GM19193 (cell line): ENCODE results near the gene MKI67.

Experiments used
- POLR2A ChIP-seq: IDR thresholded peaks from 4 replicates; pipeline ENCODE4 v1.6.1; 2011; ENCODE audit not compliant: insufficient read depth, insufficient read length; ENCODE audit errors: extremely low read depth

The MKI67 gene

DNA sequence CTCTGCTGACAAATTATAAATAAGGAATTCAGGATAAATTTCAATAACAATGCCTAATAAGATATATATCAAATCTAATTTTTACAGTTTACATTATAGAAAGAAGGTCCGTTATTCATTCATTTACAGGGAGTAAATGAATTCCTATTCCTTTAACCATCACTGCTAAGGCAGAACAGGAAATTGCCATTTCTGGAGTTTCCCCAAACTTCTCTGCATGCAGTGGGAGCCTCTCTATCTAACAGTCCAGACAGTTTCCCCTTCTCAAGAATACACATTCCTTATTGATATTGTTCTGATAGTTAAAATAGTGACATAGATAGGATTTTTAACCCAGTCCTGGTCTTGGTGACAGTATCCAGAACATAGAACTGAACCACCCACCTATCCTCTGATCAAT, 24.3 kb downstream of the MKI67 start:
- TF ChIP-seq POLR2A = no peak

- no peak for TF ChIP-seq POLR2A
Measured at GRCh38 chr10:128099901-128100300, 26.3 kb downstream of the MKI67 start.

DNA sequence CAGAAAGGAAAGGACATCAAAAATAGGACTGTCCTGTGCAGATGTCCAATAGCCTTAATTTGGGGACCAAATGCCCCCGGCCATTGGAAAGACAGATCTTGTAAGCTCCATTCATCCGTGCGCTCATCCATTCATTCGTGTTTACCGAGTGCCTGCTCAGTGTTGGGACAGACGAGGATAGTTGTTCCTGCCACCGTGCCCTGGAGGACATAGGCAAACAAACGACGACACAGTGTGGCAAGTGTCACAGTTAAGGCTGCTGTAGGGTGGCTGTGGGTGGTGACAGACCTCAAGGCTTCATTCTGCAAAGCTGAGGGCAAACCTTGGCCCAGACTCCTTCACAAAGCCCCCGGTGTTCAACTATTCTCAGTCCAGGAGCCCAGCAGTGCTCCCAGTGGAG, 27.6 kb downstream of the MKI67 start:
- no peak for TF ChIP-seq POLR2A

DNA sequence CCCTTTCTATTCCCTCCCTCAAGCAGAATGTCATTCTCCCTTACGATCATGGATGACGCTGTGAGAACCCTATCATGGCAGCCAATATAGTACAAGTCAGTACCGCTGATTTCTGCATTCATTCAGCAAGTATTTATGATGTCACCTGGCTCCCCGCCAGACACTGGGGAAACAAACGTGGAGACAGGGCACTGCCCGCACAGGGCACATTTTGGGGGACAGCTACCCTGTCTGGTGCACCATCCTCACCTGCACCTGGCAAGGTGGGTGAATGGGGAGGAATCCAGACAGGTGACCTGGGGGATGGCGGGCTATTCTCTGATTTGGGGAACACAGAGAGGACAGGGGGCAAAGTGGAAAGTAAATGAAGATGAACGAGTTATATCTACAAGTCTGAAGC, 28.4 kb downstream of the MKI67 start:
- no peak for TF ChIP-seq POLR2A

- TF ChIP-seq POLR2A = no peak
Measured at GRCh38 chr10:128096486-128097199, 29.6 kb downstream of the MKI67 start.

GRCh38 chr10:128095753-128096469, 30.3 kb downstream of the MKI67 start:
- no peak for TF ChIP-seq POLR2A

DNA sequence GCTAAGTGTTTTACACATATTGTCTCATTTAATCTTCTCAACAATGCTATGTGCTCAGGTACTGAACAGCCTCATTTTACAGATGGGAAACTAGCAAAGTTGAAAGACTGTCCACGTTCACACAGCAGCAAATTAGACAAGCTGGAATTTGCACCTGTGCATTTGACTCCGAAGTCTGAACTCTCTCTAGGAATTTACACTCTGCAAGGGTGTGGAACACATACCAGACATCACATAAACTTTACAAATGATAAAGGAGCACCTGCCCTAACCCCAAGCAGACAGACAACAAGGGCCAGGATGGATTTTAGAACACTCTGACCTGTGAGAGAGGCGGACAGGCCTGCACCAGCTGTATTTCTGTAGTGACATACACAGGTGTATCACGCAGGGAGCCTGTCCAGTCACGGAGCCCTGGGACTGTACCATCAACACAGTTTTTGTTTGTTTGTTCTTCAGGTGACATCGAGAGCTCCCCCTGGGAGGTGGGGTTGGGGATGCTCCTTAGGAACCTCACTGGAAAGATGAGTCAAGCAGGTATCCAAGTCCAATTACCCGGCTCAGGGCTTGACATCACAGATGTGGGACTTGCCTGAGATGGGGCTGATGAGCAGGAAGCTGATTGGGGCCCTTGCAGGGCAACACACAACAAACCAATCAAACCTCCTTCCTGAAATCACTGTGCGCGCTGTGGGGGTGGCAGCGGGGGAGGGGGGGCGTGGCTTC, 31.0 kb downstream of the MKI67 start:
- TF ChIP-seq POLR2A = no peak

GRCh38 chr10:128092454-128092853, 33.8 kb downstream of the MKI67 start:
- no peak for TF ChIP-seq POLR2A

- TF ChIP-seq POLR2A = no peak
Measured at GRCh38 chr10:128091636-128092210, 34.5 kb downstream of the MKI67 start.

DNA sequence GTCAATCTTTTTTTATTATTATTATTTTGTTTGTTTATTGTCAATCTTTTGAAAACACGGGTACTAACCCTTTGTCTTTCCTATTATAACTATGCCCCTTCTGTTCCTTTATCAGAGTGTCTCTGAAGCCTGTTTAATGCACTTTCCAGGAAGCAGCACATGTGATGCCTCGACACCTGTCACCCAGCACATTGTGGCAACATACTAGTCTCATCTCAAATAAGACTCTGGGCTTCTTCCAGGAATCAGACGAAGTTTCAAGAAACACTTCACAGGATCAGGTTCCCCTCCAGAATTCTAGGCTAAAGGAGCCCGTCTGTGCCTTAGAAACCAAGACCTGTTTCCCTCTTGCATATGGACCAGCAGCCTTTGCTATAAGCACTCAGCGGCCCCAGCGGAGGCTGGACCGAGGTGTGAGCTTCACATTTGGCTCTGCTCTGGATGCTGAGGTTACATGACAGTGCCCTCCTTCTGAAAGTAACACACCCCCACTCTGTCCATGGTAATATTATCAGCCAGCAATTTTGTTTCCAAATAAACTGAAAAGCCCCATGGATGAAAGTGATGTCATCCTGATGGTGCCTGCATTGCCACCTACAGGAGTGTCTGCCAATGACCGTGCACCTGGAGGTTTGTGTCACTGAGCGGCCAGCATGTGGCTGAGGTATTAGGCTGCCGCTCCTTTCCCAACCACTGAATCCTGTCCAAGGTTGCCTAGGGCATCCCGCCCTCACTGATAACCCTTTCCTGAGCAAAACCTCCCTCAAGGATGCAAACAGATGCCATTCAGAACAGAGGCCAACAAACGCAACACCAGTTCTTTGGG, 38.1 kb downstream of the MKI67 start:
- TF ChIP-seq POLR2A = no peak

DNA sequence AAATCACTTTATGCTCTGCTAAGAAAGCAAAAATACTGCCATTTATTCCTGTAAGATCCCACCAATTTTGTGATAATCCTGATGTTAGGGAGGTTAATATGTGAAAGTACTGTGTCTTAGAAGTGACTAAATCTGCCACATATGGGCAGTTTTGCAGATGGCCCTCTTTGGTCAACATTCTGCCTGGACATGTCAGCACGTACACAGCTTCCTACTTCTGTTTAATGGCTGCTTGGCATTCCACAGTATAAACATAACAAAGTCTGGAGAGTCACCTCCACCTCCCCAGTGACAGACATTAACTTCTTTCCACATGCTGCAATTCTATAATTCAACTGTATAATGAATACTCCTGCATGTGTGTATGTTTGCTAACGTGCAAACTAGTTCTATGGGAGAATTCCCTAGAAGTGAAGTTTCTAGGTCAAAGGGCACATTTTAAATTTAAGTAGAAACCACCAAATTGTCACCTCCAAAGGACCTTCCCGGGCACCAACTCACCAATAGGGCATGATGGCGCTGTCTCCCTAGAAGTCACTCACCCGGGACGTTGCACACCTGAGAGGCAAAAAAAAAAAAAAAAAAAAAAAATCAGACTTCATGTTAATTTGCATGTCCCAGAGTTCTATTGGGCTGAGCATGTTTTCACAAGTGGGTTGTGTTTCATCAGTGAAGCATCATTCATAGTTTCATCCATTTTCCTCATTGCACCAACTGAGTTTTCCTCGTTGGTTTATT, 38.9 kb downstream of the MKI67 start:
- no peak for TF ChIP-seq POLR2A

DNA sequence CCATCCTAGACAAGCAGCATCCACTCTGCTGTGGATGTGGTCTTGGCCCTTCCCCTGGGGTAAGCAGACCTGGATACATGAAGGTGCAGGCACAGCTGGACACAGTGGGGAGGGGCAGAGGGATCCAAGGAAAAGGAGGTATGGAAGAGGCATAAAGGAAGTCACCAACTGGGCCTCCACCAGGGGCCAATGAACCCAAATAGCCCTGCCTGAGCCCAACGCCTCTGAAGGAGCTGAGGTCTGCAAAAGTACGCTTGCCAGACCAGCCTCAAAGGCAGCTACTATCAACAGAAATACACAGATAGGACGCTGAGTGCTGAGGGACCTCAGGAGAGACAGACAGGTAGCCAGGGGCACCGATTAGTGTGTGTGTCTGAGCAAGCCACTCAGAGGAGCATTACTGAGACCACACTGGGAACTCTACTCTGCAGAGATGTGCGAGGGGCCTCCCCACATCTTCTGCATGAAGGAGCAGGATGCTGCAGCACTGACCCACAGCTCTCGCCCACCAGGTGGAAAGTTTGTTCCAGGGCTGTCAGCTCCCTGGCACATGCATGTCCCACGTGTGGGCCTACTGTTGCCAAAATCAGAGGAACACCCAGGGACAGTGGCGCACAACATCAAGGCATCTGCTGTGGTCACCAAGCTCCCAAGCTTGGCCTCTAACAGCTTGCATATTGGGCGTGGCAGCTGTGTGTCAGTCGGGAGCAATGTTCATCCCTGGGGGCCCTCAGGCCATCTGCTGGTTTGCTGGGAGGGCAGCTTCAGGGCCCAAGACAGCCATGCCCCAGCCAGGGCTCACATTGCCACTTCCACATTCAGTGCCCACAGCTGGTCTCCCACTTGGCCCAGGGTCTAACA, 40.0 kb downstream of the MKI67 start:
- no peak for TF ChIP-seq POLR2A

DNA sequence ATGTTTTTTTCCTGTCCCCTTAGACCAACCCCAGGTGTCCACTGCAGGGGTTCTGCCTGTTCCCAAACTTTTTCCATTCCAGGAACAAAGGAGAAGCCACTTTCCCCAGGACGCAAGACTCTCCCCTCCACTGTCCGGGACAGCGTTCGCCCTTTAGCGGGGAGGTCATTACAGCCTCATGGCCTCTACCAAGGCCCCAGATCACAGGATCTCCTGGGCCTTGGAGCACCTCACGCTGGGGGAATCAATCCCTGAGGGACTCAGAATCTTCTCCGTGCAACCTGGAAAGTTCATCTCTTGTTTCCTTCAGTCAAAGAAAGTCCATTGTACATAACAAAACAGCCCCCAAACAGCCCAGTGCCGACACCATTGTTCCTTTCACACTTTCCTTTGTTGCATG, 41.2 kb downstream of the MKI67 start:
- TF ChIP-seq POLR2A = no peak
